ENCODE results near the gene CAMTA2.
"Not testable (repeated sequence)": the region's sequence is repeated elsewhere in the genome, so short reads cannot be mapped to it uniquely, and the experiment has no call there.

CAMTA2 gene

DNA sequence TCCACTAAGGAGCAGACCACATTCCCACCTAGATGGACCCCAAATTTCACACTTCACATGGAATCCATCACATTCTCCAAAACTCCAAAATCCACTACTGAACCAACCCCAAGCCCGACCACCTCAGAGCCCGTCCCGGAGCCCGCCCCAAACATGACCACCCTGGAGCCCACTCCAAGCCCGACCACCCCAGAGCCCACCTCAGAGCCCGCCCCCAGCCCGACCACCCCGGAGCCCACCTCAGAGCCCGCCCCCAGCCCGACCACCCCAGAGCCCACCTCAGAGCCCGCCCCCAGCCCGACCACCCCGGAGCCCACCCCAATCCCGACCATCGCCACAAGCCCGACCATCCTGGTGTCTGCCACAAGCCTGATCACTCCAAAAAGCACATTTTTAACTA is 53.8 kb downstream of the CAMTA2 start:
- DNase-seq (ENCODE audit: low read depth in 1 of 2, low spot score in 1 of 2): no peak

DNA sequence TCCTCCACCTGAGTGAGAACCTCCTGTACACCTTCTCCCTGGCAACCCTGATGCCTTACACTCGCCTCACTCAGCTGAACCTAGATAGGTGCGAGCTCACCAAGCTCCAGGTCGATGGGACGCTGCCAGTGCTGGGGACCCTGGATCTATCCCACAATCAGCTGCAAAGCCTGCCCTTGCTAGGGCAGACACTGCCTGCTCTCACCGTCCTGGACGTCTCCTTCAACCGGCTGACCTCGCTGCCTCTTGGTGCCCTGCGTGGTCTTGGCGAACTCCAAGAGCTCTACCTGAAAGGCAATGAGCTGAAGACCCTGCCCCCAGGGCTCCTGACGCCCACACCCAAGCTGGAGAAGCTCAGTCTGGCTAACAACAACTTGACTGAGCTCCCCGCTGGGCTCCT is 54.7 kb downstream of the CAMTA2 start:
- no peak for DNase-seq (ENCODE audit: low read depth in 1 of 2, low spot score in 1 of 2)

DNA sequence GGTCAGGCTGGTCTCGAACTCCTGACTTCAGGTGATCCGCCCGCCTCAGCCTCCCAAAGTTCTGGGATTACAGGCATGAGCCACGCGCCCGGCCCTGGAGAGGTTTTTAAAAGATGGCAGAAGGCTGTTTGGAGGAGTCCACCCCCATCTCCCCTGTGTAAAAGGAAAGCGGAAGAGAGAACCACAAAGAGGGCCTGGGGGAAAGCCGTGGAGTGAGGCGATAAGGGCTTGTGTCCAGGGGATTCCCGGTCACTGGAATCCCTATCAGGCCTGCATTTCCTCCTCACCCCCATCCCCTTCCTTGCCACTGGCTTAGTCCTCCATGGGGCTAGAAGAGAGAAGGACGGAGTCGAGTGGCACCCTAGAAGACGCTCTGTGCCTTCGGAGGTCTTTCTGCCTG is 55.5 kb downstream of the CAMTA2 start, which contains the start of gene GP1BA:
TSS of gene GP1BA (plus strand) at position 315 of the 400 bp plus-strand sequence. CDS start 328 bp downstream, outside the sequence.
- DNase-seq (ENCODE audit: low read depth in 1 of 2, low spot score in 1 of 2): no peak

DNA sequence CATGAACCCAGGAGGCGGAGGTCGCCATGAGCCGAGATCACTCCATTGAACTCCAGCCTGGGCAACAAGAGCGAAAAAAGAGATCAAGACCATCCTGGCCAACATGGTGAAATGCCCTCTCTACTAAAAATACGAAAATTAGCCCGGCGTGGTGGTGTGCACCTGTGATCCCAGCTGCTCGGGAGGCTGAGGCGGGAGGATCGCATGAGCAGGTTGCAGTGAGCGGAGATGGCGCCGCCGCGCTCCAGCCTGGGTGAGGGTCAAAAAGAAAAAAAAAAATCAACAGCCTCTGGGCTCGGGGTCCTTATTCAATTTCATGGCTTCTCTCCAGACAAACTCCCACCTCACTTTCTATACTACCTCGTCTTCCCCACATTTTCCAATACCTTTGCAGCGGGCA is 58.6 kb downstream of the CAMTA2 start:
- DNase-seq (ENCODE audit: low read depth in 1 of 2, low spot score in 1 of 2): no peak

DNA sequence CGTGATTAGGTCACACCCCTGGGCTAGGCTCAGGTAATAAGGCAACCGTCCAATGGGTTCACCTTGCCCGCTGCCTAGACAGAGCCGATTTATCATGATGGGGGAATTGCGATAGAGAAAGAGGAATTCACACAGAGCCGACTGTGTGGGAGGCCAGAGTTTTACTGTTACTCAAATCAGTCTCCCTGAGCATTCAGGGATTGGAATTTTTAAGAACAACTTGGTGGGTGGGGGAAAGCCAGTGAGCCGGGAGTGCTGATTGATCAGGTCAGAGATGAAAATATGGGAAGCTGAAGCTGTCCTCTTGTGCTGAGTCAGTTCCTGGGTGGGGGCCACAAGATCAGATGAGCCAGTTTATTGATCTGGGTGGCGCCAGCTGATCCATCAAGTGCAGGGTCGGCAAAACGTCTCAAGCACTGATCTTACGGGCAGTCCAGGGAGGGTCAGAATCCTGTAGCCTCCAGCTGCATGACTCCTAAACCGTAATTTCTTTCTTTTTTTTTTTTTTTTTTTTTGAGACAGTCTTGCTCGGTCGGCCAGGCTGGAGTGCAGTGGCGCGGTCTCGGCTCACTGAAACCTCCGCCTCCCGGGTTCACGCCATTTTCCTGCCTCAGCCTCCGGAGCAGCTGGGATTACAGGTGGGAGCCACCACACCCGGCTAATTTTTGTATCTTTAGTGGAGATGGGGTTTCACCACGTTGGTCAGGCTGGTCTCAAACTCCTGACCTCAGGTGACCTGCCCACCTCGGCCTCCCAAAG is 60.7 kb downstream of the CAMTA2 start:
- not testable (repeated sequence) for DNase-seq (ENCODE audit: low read depth in 1 of 2, low spot score in 1 of 2)

DNA sequence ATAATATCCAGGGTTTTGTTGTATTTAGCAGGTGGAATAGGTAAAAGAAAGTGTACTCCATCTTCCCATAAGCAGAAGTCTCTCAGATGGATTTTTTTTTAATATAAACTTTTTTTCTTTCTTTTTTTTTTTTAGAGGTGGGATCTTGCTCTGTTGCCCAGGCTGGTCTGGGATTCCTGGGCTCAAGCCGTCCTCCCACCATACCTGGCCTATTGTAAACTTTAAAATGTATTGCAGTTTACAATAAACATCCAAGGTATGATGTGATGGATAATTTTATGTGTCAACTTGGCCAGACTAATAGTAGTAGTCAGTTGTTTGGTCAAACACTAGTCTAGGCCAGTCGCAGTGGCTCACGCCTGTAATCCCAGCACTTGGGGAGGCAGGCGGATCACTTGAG is 66.2 kb downstream of the CAMTA2 start:
- no peak for DNase-seq (ENCODE audit: low read depth in 1 of 2, low spot score in 1 of 2)

DNA sequence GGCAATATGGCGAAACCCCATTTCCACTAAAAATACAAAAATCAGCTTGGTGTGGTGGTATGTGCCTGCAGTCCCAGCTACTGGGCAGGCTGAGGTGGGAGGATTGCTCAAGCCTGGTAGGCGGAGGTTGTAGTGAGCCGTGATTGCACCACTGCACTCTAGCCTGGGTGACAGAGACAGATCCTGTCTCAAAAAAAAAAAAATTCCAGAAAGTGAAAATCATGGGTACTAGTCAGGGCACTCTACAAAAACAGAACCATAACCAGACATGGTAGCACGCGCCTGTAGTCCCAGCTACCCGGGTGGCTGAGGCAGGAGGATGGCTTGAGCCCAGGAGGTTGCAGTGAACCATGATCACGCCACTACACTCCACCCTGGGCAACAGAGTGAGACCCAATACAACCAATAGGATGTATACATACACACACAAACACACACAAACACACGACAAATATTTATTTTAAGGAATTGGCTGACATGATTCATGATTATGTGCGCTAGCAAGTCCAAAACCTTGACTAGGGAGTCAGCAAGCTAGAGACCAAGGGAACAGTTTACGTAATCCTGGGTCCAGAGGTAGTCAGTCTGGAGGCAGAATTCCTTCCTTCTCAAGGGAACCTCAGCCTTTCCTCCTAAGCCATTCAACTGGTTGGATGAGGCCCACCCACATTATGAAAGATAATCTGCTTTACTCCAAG is 67.0 kb downstream of the CAMTA2 start:
- DNase-seq (ENCODE audit: low read depth in 1 of 2, low spot score in 1 of 2): no peak

DNA sequence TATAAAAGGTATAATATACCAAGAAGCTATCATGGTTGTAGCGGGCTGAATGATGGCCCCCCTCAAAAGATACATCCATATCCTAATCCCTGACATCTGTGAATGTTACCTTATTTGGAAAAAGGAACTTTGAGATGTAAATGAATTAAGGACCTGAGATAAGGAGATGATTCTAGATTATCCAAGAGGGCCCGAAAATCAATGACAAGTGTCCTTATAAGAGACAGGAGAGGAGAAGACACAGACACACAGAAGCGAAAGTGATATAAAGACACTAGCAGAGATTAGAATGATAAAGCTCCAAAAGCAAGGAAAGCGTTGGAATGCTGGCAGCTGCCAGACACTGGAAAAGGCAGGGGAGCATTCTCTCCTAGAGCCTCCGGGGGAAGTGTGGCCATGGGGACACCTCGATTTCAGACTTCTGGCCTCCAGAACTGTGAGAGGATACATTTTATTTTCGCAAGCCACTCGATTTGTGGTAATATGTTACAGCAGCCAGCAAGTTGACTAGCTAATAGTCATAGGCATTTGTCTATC is 67.9 kb downstream of the CAMTA2 start:
- no peak for DNase-seq (ENCODE audit: low read depth in 1 of 2, low spot score in 1 of 2)
